ENCODE measurements around the gene OTOF.

Gene OTOF

DNA sequence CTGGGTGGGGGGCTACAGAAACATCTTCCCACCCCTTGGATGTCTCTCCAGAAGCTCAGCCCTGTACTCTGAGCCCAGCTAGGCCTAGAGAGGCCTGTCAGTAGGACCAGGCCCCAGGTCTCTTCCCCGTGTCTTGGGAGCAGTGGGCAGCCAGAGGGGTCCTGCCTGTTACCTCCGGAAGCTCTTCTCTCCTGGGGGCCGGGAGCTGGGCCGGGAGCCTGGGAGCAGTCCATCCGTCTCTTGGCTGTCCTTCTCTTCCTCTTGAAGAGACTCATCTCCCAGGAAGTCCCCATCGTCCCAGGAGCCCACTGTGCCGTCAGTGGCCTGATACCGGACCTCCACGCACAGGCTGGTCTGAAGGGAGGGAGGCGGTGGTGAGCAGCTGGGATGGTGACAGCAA, 38.3 kb upstream of the OTOF start:
- no peak overlapping the region for H3K27ac ChIP-seq (ENCODE audit: low read depth, low read length)

DNA sequence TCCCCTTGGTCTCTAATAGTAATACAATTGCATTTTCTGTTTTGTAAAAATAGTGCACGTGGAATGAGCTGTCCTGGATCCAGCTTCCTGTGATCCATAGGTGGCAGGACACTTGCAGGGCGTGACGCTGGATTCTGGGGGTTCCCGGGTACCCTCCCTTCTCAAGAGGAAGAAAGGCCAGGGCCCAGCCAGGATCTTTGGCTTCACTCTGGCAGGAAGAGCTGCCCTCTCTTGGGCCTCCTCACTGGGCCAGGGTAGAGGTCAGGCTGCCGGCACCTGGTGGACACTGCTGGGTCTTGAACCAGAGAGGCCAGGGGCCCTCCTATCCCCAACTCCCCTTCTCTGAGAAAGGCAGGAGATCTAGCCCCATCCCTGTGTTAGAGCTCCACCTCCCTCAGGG, 37.8 kb upstream of the OTOF start:
- no peaks in the 10 kb centered on the region for H3K4me1 ChIP-seq (ENCODE audit: control insufficient read depth, insufficient read depth, low read length, unreplicated experiment)
- no peak overlapping the region for H3K27ac ChIP-seq (ENCODE audit: low read depth, low read length)
- H2AFZ ChIP-seq (ENCODE audit: low read length, unreplicated experiment), result no peak overlapping the region
- no peaks in the 10 kb centered on the region for H3K79me2 ChIP-seq (ENCODE audit: control insufficient read depth, insufficient read depth, low read length, unreplicated experiment)
- H3K27me3 ChIP-seq (ENCODE audit: insufficient read depth, low read length), result peaks cover 57% of the 10 kb centered on the region
- H3K36me3 ChIP-seq (ENCODE audit: insufficient read depth, low read length), result no peaks in the 10 kb centered on the region
- H3K4me3 ChIP-seq (ENCODE audit: low read depth, low read length), result no peak overlapping the region

More for the DNA sequence above, 38.3 kb upstream of the OTOF start:
- H3K4me3 ChIP-seq (ENCODE audit: low read depth, low read length), result no peak overlapping the region
- H3K4me1 ChIP-seq (ENCODE audit: control insufficient read depth, insufficient read depth, low read length, unreplicated experiment), result no peaks in the 10 kb centered on the region
- no peaks in the 10 kb centered on the region for H3K79me2 ChIP-seq (ENCODE audit: control insufficient read depth, insufficient read depth, low read length, unreplicated experiment)
- H2AFZ ChIP-seq (ENCODE audit: low read length, unreplicated experiment), result no peak overlapping the region
- H3K36me3 ChIP-seq (ENCODE audit: insufficient read depth, low read length), result no peaks in the 10 kb centered on the region
- H3K27me3 ChIP-seq (ENCODE audit: insufficient read depth, low read length), result peaks cover 58% of the 10 kb centered on the region

DNA sequence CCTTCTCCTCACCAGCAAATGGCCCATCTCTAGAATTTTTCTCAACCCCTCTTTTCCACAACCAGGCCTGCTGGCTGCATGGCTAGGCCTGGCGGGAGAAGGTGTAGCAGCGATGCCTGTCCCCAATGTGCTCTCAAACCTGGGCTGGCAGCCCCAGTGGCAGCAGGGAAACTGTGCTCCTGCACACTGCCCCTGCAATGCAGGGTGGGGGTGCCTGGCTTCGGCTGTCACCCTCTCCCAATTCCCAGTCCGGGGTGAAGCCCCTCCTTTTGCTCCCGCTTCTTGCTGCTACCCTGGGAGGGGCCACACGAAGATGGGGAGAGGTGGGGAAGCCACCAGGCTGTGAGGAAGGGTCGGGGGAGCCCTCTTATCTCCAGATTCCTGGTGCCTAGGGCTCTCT, 36.1 kb upstream of the OTOF start:
- no peak overlapping the region for H3K4me3 ChIP-seq (ENCODE audit: low read depth, low read length)
- no peaks in the 10 kb centered on the region for H3K4me1 ChIP-seq (ENCODE audit: control insufficient read depth, insufficient read depth, low read length, unreplicated experiment)
- H3K36me3 ChIP-seq (ENCODE audit: insufficient read depth, low read length), result no peaks in the 10 kb centered on the region
- no peak overlapping the region for H3K27ac ChIP-seq (ENCODE audit: low read depth, low read length)
- no peaks in the 10 kb centered on the region for H3K79me2 ChIP-seq (ENCODE audit: control insufficient read depth, insufficient read depth, low read length, unreplicated experiment)
- H2AFZ ChIP-seq (ENCODE audit: low read length, unreplicated experiment), result no peak overlapping the region
- H3K27me3 ChIP-seq (ENCODE audit: insufficient read depth, low read length), result peaks cover 57% of the 10 kb centered on the region

GRCh38 chr2:26513261-26513660, 35.3 kb upstream of the OTOF start:
- peaks cover 57% of the 10 kb centered on the region for H3K27me3 ChIP-seq (ENCODE audit: insufficient read depth, low read length)
- H3K4me3 ChIP-seq (ENCODE audit: low read depth, low read length), result no peak overlapping the region
- no peaks in the 10 kb centered on the region for H3K79me2 ChIP-seq (ENCODE audit: control insufficient read depth, insufficient read depth, low read length, unreplicated experiment)
- no peak overlapping the region for H2AFZ ChIP-seq (ENCODE audit: low read length, unreplicated experiment)
- no peak overlapping the region for H3K27ac ChIP-seq (ENCODE audit: low read depth, low read length)
- H3K4me1 ChIP-seq (ENCODE audit: control insufficient read depth, insufficient read depth, low read length, unreplicated experiment), result no peaks in the 10 kb centered on the region
- no peaks in the 10 kb centered on the region for H3K36me3 ChIP-seq (ENCODE audit: insufficient read depth, low read length)

DNA sequence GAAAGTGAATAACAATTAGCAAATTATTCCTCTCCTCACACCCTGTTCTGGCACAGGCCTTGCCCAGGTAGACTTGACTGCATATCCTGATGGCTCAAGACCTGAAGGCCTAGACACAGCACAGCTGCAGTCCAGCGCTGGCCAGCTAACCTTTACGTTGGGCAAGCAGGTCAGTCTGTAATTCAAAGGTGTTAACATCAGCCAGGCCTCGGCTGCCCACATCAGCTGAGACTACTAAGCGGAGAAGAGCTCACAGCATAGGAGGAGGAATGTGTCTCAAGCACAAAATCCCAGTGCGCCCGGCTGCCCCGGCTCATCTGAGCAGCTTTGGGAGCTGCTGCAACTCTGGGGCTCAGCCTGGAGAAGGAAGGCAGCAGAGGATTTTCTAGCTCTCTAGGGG, 33.5 kb upstream of the OTOF start:
- no peak overlapping the region for H2AFZ ChIP-seq (ENCODE audit: low read length, unreplicated experiment)
- no peaks in the 10 kb centered on the region for H3K79me2 ChIP-seq (ENCODE audit: control insufficient read depth, insufficient read depth, low read length, unreplicated experiment)
- no peak overlapping the region for H3K27ac ChIP-seq (ENCODE audit: low read depth, low read length)
- peaks cover 66% of the 10 kb centered on the region for H3K27me3 ChIP-seq (ENCODE audit: insufficient read depth, low read length)
- no peak overlapping the region for H3K4me3 ChIP-seq (ENCODE audit: low read depth, low read length)
- no peaks in the 10 kb centered on the region for H3K4me1 ChIP-seq (ENCODE audit: control insufficient read depth, insufficient read depth, low read length, unreplicated experiment)
- no peaks in the 10 kb centered on the region for H3K36me3 ChIP-seq (ENCODE audit: insufficient read depth, low read length)

DNA sequence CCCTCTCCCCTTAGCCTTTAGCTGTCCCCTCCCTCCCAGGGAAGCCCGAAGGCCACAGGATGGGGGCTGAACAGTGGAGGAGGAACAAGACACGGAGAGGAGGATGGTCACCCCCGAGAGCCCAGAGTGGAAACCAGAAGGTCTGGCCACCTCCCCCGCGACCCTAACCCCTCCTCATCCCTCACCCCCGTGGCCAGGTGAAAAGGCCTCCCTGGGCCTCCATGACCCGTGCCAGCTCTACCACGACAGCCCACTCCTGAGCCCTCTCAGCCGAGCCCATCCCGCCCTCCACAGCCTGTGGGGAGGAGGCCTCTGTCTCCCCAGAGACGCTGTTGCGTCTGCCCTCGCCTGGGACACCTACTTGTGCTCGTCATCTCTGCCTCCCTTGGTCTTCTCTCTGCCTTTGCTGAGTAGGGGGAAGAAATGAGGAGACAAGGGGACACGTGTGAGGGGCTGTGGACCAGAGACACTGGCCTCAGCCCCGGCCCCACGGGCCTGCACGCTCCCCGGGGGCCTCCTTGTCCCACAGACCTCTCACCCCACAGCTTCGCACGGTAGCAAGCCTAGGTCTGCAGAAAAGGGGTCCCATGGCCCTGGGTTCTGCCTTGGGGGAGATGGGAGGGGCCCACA, 32.5 kb upstream of the OTOF start:
- no peaks in the 10 kb centered on the region for H3K4me1 ChIP-seq (ENCODE audit: control insufficient read depth, insufficient read depth, low read length, unreplicated experiment)
- peaks cover 66% of the 10 kb centered on the region for H3K27me3 ChIP-seq (ENCODE audit: insufficient read depth, low read length)
- H2AFZ ChIP-seq (ENCODE audit: low read length, unreplicated experiment), result no peak overlapping the region
- no peaks in the 10 kb centered on the region for H3K36me3 ChIP-seq (ENCODE audit: insufficient read depth, low read length)
- H3K4me3 ChIP-seq (ENCODE audit: low read depth, low read length), result no peak overlapping the region
- H3K27ac ChIP-seq (ENCODE audit: low read depth, low read length), result no peak overlapping the region
- no peaks in the 10 kb centered on the region for H3K79me2 ChIP-seq (ENCODE audit: control insufficient read depth, insufficient read depth, low read length, unreplicated experiment)

DNA sequence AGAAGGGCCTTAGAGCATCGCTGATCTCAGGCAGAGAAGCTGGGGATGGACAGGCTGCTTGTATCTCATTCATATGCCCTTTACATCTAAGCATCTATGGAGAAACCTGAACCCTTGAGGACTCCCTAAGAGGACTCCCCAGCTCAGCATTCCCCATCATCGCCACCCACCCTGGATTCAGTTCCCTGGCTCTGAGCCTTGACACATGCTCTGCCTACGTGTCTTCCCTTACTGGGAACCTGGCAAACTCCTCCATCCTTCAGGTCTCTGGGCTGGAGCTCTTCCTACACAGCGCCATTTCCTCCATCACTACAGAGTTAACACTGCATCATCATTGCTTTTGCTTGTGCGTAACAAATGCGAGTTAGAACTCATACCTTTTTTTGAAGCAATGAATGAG, 31.2 kb upstream of the OTOF start:
- H3K4me3 ChIP-seq (ENCODE audit: low read depth, low read length), result no peak overlapping the region
- no peak overlapping the region for H3K27ac ChIP-seq (ENCODE audit: low read depth, low read length)
- no peak overlapping the region for H2AFZ ChIP-seq (ENCODE audit: low read length, unreplicated experiment)
- H3K4me1 ChIP-seq (ENCODE audit: control insufficient read depth, insufficient read depth, low read length, unreplicated experiment), result no peaks in the 10 kb centered on the region
- H3K79me2 ChIP-seq (ENCODE audit: control insufficient read depth, insufficient read depth, low read length, unreplicated experiment), result no peaks in the 10 kb centered on the region
- H3K36me3 ChIP-seq (ENCODE audit: insufficient read depth, low read length), result no peaks in the 10 kb centered on the region
- H3K27me3 ChIP-seq (ENCODE audit: insufficient read depth, low read length), result peaks cover 66% of the 10 kb centered on the region

GRCh38 chr2:26507932-26508331, 30.0 kb upstream of the OTOF start:
- no peak overlapping the region for H3K27ac ChIP-seq (ENCODE audit: low read depth, low read length)
- peaks cover 60% of the 10 kb centered on the region for H3K27me3 ChIP-seq (ENCODE audit: insufficient read depth, low read length)
- no peak overlapping the region for H3K4me3 ChIP-seq (ENCODE audit: low read depth, low read length)
- no peak overlapping the region for H2AFZ ChIP-seq (ENCODE audit: low read length, unreplicated experiment)
- H3K79me2 ChIP-seq (ENCODE audit: control insufficient read depth, insufficient read depth, low read length, unreplicated experiment), result no peaks in the 10 kb centered on the region
- no peaks in the 10 kb centered on the region for H3K36me3 ChIP-seq (ENCODE audit: insufficient read depth, low read length)
- H3K4me1 ChIP-seq (ENCODE audit: control insufficient read depth, insufficient read depth, low read length, unreplicated experiment), result no peaks in the 10 kb centered on the region

- Histone ChIP-seq H2AFZ (ENCODE audit: low read length, unreplicated experiment) (no peak overlapping the region), H3K4me1 (ENCODE audit: control insufficient read depth, insufficient read depth, low read length, unreplicated experiment) (no peaks in the 10 kb centered on the region), H3K27me3 (ENCODE audit: insufficient read depth, low read length) (peaks cover 51% of the 10 kb centered on the region), H3K36me3 (ENCODE audit: insufficient read depth, low read length) (no peaks in the 10 kb centered on the region), H3K27ac (ENCODE audit: low read depth, low read length) (no peak overlapping the region), H3K79me2 (ENCODE audit: control insufficient read depth, insufficient read depth, low read length, unreplicated experiment) (no peaks in the 10 kb centered on the region), H3K4me3 (ENCODE audit: low read depth, low read length) (no peak overlapping the region)
Measured at GRCh38 chr2:26507088-26507487, 29.2 kb upstream of the OTOF start.

- peaks cover 44% of the 10 kb centered on the region for H3K27me3 ChIP-seq (ENCODE audit: insufficient read depth, low read length)
- no peak overlapping the region for H2AFZ ChIP-seq (ENCODE audit: low read length, unreplicated experiment)
- H3K79me2 ChIP-seq (ENCODE audit: control insufficient read depth, insufficient read depth, low read length, unreplicated experiment), result no peaks in the 10 kb centered on the region
- H3K4me3 ChIP-seq (ENCODE audit: low read depth, low read length), result no peak overlapping the region
- no peaks in the 10 kb centered on the region for H3K4me1 ChIP-seq (ENCODE audit: control insufficient read depth, insufficient read depth, low read length, unreplicated experiment)
- no peak overlapping the region for H3K27ac ChIP-seq (ENCODE audit: low read depth, low read length)
- no peaks in the 10 kb centered on the region for H3K36me3 ChIP-seq (ENCODE audit: insufficient read depth, low read length)
Measured at GRCh38 chr2:26506279-26506678, 28.4 kb upstream of the OTOF start.

- Histone ChIP-seq H3K79me2 (ENCODE audit: control insufficient read depth, insufficient read depth, low read length, unreplicated experiment) (no peaks in the 10 kb centered on the region), H3K4me3 (ENCODE audit: low read depth, low read length) (peak overlapping the region; percentile 77), H3K27me3 (ENCODE audit: insufficient read depth, low read length) (peaks cover 31% of the 10 kb centered on the region), H3K4me1 (ENCODE audit: control insufficient read depth, insufficient read depth, low read length, unreplicated experiment) (no peaks in the 10 kb centered on the region), H2AFZ (ENCODE audit: low read length, unreplicated experiment) (peak overlapping the region; percentile 87), H3K27ac (ENCODE audit: low read depth, low read length) (no peak overlapping the region), H3K36me3 (ENCODE audit: insufficient read depth, low read length) (no peaks in the 10 kb centered on the region)
Measured at GRCh38 chr2:26504002-26504401, 26.1 kb upstream of the OTOF start.

Data from ACC112 (cell line).